CD4-positive, alpha-beta T cell (primary cell): ENCODE measurements around the gene PRM2. TPM values are rescaled to one million over a fixed set of nuclear protein-coding genes. Genes with fewer than 3 reads are reported as not detected.

Experiments
- ATAC-seq: fragments of 200-7000 bp; cut with Tn5 transposase; one replicate; pipeline ENCODE4 v1.10.0; 2022; ENCODE audit warnings: mild to moderate bottlenecking; ENCODE audit not compliant: poor library complexity
- CTCF ChIA-PET: fragments of 350-600 bp; sonication (Branson Sonifier 250); formaldehyde crosslinking; loops from one replicate; lab custom pipeline; 2021; ENCODE audit warnings: antibody characterized with exemption, inconsistent platforms; lab: Charles Lee
- POLR2A ChIA-PET: fragments of 350-600 bp; sonication (Branson Sonifier 250); formaldehyde crosslinking; loops from one replicate; lab custom pipeline; 2021; ENCODE audit warnings: antibody characterized with exemption, inconsistent platforms; lab: Charles Lee
- DNase-seq, 14 experiments: peaks; one replicate each; pipeline ENCODE4 v3.0.0-alpha.2; 2013 to 2020; ENCODE audit warnings: mixed read lengths in 2 of 14
- H3K27ac ChIP-seq, 2 donors: one replicate each; pipeline versions ENCODE4 v1.5.1 to v1.7.0; 2013; ENCODE audit warnings: low read length in 2 of 2, low read depth in 1 of 2, mild to moderate bottlenecking in 1 of 2
- H3K27me3 ChIP-seq, 2 experiments: 1 replicate in 1 of 2; 2 replicates in 1 of 2; pipeline versions ENCODE4 v1.6.1 to v1.7.0; 2013; ENCODE audit warnings: low read length in 2 of 2, control low read depth in 1 of 2, mild to moderate bottlenecking in 1 of 2, moderate library complexity in 1 of 2; ENCODE audit not compliant: insufficient read depth in 2 of 2, control insufficient read depth in 1 of 2
- H3K36me3 ChIP-seq: one replicate; pipeline ENCODE4 v1.6.1; 2013; ENCODE audit warnings: low read length, control low read depth; ENCODE audit not compliant: insufficient read depth
- H3K4me1 ChIP-seq: one replicate; pipeline ENCODE4 v1.6.1; 2013; ENCODE audit warnings: low read length, control low read depth; ENCODE audit not compliant: insufficient read depth
- H3K4me3 ChIP-seq: one replicate; pipeline ENCODE4 v1.5.1; 2013; ENCODE audit warnings: mild to moderate bottlenecking, low read length, moderate library complexity
- H3K9me3 ChIP-seq, 2 experiments: 1 replicate in 1 of 2; 2 replicates in 1 of 2; pipeline versions ENCODE4 v1.6.1 to v1.7.0; 2013; ENCODE audit warnings: low read length in 2 of 2, mild to moderate bottlenecking in 2 of 2, control low read depth in 1 of 2, moderate library complexity in 1 of 2; ENCODE audit not compliant: control insufficient read depth in 1 of 2, insufficient read depth in 1 of 2
- H3K27ac Mint-ChIP-seq: one replicate; pipeline ENCODE4 v1.8.0; 2020; ENCODE audit warnings: mixed read lengths
- H3K27me3 Mint-ChIP-seq: one replicate; pipeline ENCODE4 v1.8.0; 2021; ENCODE audit warnings: mixed read lengths
- H3K36me3 Mint-ChIP-seq: one replicate; pipeline ENCODE4 v1.8.0; 2021; ENCODE audit warnings: low read depth, mixed read lengths
- H3K4me1 Mint-ChIP-seq: one replicate; pipeline ENCODE4 v1.8.0; 2021; ENCODE audit warnings: low read depth, mixed read lengths
- H3K4me3 Mint-ChIP-seq: one replicate; pipeline ENCODE4 v1.8.0; 2020; ENCODE audit warnings: mild to moderate bottlenecking, mixed read lengths
- H3K9me3 Mint-ChIP-seq: one replicate; pipeline ENCODE4 v1.8.0; 2020; ENCODE audit warnings: mixed read lengths
- CTCF ChIP-seq: fragments of 200-600 bp; IDR thresholded peaks from one replicate; pipeline ENCODE4 v1.8.0; 2022; ENCODE audit warnings: antibody characterized with exemption, mild to moderate bottlenecking
- intact Hi-C, 2 experiments: fragments of 100-400 bp; cut with DNase I in 1 of 2; cut with micrococcal nuclease in 1 of 2; formaldehyde crosslinking; loops; one replicate each; pipeline versions ENCODE4 v1.15.1 to v1.9.0; 2023 to 2025; cut with DNase I, micrococcal nuclease
- total RNA-seq, 174 experiments: library from RNA in 2 of 174; stranded (reverse) in 2 of 174; gene quantifications; one replicate each; pipeline ENCODE4 v1.2.3 and lab custom pipeline; 2021 to 2026

PRM2 gene
- total RNA-seq, 2 experiments from 2014 or later = not detected

DNA sequence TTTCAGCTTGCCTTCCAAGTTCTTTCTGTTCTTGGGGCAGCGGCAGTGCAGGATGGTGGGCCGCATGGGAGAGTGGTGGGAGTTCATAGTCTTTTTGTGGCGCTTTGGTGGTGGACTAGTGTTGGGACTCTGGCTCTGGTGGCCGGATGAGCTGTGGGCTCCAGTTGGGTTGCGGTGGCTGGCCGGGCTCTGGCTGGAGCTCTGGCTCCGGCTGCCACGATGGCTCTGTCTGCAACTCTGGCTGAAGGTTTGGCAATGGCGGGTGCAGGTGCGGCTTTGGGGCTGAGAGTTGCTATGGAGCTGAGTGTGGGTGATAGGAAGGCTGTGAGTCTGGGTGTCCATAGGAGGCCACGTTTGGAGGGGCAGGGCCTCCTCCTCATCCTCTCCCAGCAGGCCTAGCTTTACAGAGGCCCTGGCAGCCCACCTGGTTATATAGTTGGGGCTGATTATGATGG is 7.3 kb downstream of the PRM2 start, which contains the start of gene TNP2:
Gene TNP2 (minus strand): TSS at position 405 of the 455 bp plus-strand sequence. CDS start 63 bp downstream, at position 342.
- CTCF ChIA-PET = no interaction called here
- no peaks in the 10 kb centered on the region for H3K27me3 Mint-ChIP-seq

DNA sequence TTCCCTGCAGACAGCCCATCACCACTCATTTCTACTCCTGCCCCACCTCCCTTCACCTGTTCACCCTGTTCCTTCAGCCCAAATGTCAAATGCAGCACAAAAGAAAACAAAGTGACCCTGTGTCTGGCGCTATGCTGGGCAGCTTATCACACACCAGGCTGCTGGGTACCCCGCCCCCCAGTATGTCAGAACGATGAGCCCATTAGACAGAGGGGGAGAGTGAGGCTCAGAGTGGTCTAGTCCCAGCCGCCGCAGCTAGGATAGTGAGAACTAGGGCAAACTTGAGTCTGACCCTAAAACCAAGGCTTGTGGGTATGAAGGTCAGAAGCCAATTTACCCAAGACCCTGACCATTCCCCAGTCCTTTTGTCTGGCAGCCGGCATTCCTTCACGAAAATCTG is 11.2 kb downstream of the PRM2 start:
- Mint-ChIP-seq H3K4me1 (peaks cover 20% of the 10 kb centered on the region), H3K27ac (no peak overlapping the region), H3K4me3 (no peak overlapping the region), H3K27me3 (no peaks in the 10 kb centered on the region), H3K36me3 (no peaks in the 10 kb centered on the region), H3K9me3 (no peaks in the 10 kb centered on the region)
- no peak for TF ChIP-seq CTCF
- Histone ChIP-seq H3K4me3 (no peak overlapping the region), H3K36me3 (no peaks in the 10 kb centered on the region), H3K4me1 (peaks cover 21% of the 10 kb centered on the region), H3K27me3 (no peaks in the 10 kb centered on the region), H3K27ac (no peak overlapping the region), H3K9me3 (no peaks in the 10 kb centered on the region)
- POLR2A ChIA-PET = interaction anchor here (1.0 kb wide), 1 partner anchor 9 kb away, joined by 3 read pairs; the partner anchor contains the start of gene SOCS1
- DNase-seq (no peak), ATAC-seq (no peak)
- CTCF ChIA-PET = no interaction called here
- intact Hi-C loops = no loop called here

More for the DNA sequence above, 7.3 kb downstream of the PRM2 start, which contains the start of gene TNP2:
- Mint-ChIP-seq H3K4me3 (no peak within 1 kb of the TSS), H3K27ac (no peak within 1 kb of the TSS), H3K9me3 (no peaks in the 10 kb centered on the region), H3K36me3 (no peaks in the 10 kb centered on the region), H3K4me1 (peaks cover 6% of the 10 kb centered on the region)
- no peaks in the 10 kb centered on the region for H3K9me3 ChIP-seq
- H3K4me1 ChIP-seq = peaks cover 8% of the 10 kb centered on the region
- intact Hi-C loops = no loop called here
- no peaks in the 10 kb centered on the region for H3K36me3 ChIP-seq
- H3K27me3 ChIP-seq = no peaks in the 10 kb centered on the region
- no peak within 1 kb of the TSS for H3K27ac ChIP-seq
- no peak within 1 kb of the TSS for H3K4me3 ChIP-seq
- TF ChIP-seq CTCF = no peak
- no peak for ATAC-seq
- no peak for DNase-seq
- POLR2A ChIA-PET = interaction anchor here (1.2 to 2.7 kb wide), 2 partner anchors 11 to 13 kb away, joined by 3 to 17 read pairs; partner anchors contain the start of gene SOCS1

DNA sequence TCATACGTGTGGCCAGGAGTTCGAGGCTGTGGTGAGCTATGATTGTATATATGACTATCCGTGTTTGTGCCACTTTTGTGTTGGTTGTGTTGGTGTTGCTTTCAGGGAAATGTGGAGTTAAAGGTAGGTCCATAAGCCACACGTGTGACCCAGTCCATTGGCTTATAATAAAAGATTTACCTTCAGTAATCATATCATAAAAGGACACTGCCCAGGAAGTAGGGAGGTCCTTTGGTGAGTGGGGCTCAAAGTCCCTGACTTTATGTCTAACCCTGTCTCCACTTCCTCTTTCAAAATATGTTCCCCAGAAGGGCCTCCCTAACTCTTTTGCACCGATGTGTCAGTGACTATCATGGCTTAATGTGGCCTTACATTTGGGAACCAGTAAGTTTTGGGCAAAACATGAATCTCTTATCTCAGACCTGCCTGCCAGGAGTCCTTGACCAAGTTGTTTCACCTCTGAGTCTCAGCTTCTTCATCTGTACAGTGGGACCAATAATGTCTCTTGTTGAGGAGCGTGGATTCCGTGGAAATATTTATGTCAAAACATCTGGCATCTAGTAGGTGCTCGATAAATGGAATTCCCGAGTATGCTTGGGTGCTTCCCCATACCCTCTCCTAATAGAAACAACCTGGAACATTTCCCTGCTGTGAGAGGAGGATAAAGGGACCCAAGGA is 12.0 kb downstream of the PRM2 start:
- peaks cover 21% of the 10 kb centered on the region for H3K4me1 ChIP-seq
- H3K36me3 ChIP-seq = no peaks in the 10 kb centered on the region
- ChIA-PET CTCF (interaction anchor here (1.1 kb wide), 1 partner anchor 311 kb away, joined by 5 read pairs; no protein-coding TSS in a partner anchor), POLR2A (interaction anchor here (0.6 to 1.6 kb wide), 7 partner anchors 9 to 97 kb away, joined by 3 to 12 read pairs (median 3); no protein-coding TSS in a partner anchor)
- H3K27me3 Mint-ChIP-seq = no peaks in the 10 kb centered on the region
- intact Hi-C loops = no loop called here
- no peak overlapping the region for H3K4me3 ChIP-seq
- peak overlapping the region; percentile 73 for H3K27ac Mint-ChIP-seq
- H3K27ac ChIP-seq = peak overlapping the region in 1 of 2 donors; percentile 36
- no peak overlapping the region for H3K4me3 Mint-ChIP-seq
- no peaks in the 10 kb centered on the region for H3K9me3 Mint-ChIP-seq
- TF ChIP-seq CTCF = no peak
- H3K27me3 ChIP-seq = no peaks in the 10 kb centered on the region
- peaks cover 26% of the 10 kb centered on the region for H3K4me1 Mint-ChIP-seq
- no peaks in the 10 kb centered on the region for H3K9me3 ChIP-seq
- DNase-seq (no peak), ATAC-seq (no peak)
- no peaks in the 10 kb centered on the region for H3K36me3 Mint-ChIP-seq
